Superior temporal gyrus (tissue), 1 donor: ENCODE results near the gene DUSP8.
"Not testable (repeated sequence)": the region's sequence is repeated elsewhere in the genome, so short reads cannot be mapped to it uniquely, and the experiment has no call there.

ENCODE experiments used
- DNase-seq: peaks from one replicate; pipeline ENCODE4 v3.0.0-alpha.2; 2016; ENCODE audit errors: extremely low spot score

The DUSP8 gene

GRCh38 chr11:1572197-1573076 lies at the start of gene DUSP8:
Gene DUSP8, minus strand, starts transcription at chr11:1572271. Its CDS starts 6,445 bp downstream, at chr11:1565826.
- peak; percentile 88 for DNase-seq

GRCh38 chr11:1619449-1619848 lies 47.4 kb upstream of the DUSP8 start:
- no peak for DNase-seq

GRCh38 chr11:1618231-1618630 lies 46.2 kb upstream of the DUSP8 start:
- DNase-seq = no peak

- DNase-seq = no peak
Observed at GRCh38 chr11:1608363-1608762, 36.3 kb upstream of the DUSP8 start, which contains the start of gene KRTAP5-3. Gene KRTAP5-3, minus strand, starts transcription at chr11:1608463. Its CDS starts 78 bp downstream, at chr11:1608385.

GRCh38 chr11:1607901-1608300 lies 35.8 kb upstream of the DUSP8 start:
- DNase-seq = not testable (repeated sequence)

GRCh38 chr11:1607156-1607845 lies 35.2 kb upstream of the DUSP8 start:
- not testable (repeated sequence) for DNase-seq

GRCh38 chr11:1605923-1606322 lies 33.9 kb upstream of the DUSP8 start:
- DNase-seq = not testable (repeated sequence)

GRCh38 chr11:1604711-1605110 lies 32.6 kb upstream of the DUSP8 start:
- no peak for DNase-seq

GRCh38 chr11:1604181-1604580 lies 32.1 kb upstream of the DUSP8 start:
- DNase-seq = no peak

- no peak for DNase-seq
Observed at GRCh38 chr11:1603629-1604028, 31.6 kb upstream of the DUSP8 start.

- not testable (repeated sequence) for DNase-seq
Observed at GRCh38 chr11:1601663-1602062, 29.6 kb upstream of the DUSP8 start.

GRCh38 chr11:1600626-1601025 lies 28.6 kb upstream of the DUSP8 start:
- peak; percentile 29 for DNase-seq

- no peak for DNase-seq
Observed at GRCh38 chr11:1598816-1599215, 26.7 kb upstream of the DUSP8 start.

GRCh38 chr11:1598406-1598805 lies 26.3 kb upstream of the DUSP8 start:
- DNase-seq = not testable (repeated sequence)

GRCh38 chr11:1597994-1598380 lies 25.9 kb upstream of the DUSP8 start, which contains the start of gene KRTAP5-2:
Gene KRTAP5-2, minus strand, starts transcription at chr11:1598294. Its CDS starts 44 bp downstream, at chr11:1598250.
- DNase-seq = no peak

- DNase-seq = no peak
Observed at GRCh38 chr11:1597331-1597993, 25.4 kb upstream of the DUSP8 start.

- not testable (repeated sequence) for DNase-seq
Observed at GRCh38 chr11:1596576-1597121, 24.6 kb upstream of the DUSP8 start.

GRCh38 chr11:1595994-1596575 lies 24.0 kb upstream of the DUSP8 start:
- DNase-seq = peak; percentile 43

- DNase-seq = no peak
Observed at GRCh38 chr11:1592628-1593027, 20.6 kb upstream of the DUSP8 start.

- no peak for DNase-seq
Observed at GRCh38 chr11:1589996-1590395, 17.9 kb upstream of the DUSP8 start.

- not testable (repeated sequence) for DNase-seq
Observed at GRCh38 chr11:1589191-1589963, 17.3 kb upstream of the DUSP8 start.
